Measurements from ENCODE around the gene CUTA.

The CUTA gene

DNA sequence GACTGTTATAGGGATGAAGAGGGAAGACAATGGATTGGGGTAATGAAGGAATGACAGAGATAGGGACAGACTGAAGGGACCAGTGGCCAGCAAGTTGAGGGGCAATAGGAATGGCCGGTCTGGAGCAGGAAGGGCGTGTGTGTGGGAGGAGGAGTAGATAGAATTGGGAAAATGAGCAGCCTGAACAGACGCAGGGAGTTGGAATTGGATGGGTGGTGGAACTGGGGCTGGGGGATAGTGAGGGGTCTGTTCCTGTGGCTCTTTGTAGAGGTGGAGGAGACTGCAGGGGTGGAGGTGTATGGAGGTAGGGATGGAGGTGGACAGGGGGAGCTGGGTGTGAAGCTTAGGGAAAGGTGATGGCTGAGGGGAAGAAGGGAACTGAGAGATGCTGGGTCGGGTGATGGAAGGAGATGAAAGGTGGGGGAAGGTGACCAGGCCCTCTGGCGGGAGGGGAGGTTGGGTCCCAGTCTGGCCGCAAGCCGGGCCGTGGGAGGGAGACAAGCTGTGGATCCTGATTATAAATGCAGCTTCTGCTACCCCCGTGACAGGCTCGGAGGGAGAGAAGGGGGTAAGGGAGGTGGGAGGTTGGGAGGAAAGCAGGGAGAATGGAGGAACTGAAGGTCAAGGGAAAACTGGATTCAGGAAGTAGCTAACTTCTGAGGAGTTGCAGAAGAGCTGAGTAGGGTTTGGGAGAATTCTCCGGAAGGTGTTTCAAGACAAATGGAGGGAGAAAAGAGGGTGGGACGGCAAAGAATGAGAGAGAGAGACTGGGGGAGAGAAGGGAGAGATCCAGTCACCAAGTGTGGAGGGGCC is 7.2 kb upstream of the CUTA start:
- in situ Hi-C loops (cut with MboI; ENCODE audit: low sequenced_read_pairs) = no loop called here

DNA sequence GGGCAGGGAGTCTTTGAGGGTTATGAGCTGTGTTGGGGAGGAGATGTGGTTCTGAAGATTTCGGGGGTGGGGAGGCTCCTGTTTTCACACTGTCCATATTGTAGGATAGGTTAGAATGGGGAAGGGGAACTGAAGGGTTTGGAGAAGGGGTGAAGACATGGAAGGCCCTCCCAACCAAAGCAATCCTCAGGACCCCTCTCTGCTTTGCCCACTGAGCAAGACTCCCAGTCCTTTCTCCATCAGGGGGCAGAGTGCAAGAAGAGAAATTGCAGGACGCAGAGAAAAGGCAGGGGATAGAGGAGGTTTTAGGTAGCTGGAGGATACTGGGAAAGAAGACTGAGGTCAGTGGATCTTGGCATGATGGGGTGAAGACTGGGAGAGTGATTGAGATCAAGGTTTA is 5.9 kb upstream of the CUTA start:
- in situ Hi-C loops (cut with MboI; ENCODE audit: low sequenced_read_pairs) = no loop called here

DNA sequence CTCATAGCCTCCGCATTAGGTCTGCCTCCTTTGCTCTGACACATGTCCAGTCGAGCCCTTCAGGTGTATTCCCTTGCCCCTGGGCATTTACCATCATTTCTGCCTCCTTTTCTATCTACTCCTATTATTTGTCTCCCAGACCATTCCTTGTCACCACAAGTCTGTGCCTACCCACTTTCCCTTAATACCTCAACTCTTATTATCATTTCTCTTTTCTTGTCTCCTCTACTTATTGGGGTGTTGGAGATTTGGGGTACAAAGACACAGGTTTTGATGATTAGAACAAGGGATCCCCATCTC is 3.4 kb upstream of the CUTA start:
- in situ Hi-C loops (cut with MboI; ENCODE audit: low sequenced_read_pairs) = no loop called here

DNA sequence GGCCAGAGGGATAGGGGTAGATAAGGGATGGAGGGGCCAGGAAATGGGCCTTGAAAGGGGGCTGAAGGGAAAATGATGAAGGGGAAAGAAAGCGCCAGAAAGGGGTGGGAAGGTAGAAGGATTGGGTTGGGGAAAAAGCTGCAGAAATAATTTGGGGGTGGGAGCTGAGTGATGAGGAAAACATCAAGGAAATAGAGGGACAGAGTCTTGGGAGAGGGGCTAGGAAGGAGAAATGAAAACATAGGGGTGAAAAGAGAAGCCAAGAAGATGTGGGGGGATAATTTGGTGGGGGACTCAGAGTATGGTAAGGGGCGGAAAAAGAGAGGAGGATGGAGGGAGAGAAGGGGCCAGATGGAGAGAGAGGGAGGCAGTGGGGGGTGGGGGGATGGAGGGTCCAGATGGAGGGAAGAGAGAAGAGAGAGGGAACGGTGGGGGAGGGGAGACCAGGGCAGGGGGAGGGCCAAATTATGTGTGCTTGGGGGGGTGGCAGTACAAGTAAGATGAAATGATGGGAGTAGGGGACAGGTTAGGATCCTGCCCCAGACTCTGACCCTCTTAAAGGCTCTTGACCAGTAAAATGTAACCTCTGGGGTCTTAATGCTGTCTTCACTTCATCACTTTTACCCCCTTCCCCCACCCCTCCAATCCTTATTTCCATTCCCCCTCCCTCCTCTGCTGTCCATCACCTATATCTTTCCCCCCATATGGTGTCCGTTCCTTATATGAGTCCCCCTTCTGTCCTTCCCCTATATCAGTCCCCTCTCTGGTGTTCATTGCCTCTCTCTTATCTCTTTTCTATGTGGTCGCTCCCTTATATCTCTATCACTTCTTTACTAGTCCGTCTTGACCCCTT is 2.8 kb upstream of the CUTA start:
- in situ Hi-C loops (cut with MboI; ENCODE audit: low sequenced_read_pairs) = no loop called here

DNA sequence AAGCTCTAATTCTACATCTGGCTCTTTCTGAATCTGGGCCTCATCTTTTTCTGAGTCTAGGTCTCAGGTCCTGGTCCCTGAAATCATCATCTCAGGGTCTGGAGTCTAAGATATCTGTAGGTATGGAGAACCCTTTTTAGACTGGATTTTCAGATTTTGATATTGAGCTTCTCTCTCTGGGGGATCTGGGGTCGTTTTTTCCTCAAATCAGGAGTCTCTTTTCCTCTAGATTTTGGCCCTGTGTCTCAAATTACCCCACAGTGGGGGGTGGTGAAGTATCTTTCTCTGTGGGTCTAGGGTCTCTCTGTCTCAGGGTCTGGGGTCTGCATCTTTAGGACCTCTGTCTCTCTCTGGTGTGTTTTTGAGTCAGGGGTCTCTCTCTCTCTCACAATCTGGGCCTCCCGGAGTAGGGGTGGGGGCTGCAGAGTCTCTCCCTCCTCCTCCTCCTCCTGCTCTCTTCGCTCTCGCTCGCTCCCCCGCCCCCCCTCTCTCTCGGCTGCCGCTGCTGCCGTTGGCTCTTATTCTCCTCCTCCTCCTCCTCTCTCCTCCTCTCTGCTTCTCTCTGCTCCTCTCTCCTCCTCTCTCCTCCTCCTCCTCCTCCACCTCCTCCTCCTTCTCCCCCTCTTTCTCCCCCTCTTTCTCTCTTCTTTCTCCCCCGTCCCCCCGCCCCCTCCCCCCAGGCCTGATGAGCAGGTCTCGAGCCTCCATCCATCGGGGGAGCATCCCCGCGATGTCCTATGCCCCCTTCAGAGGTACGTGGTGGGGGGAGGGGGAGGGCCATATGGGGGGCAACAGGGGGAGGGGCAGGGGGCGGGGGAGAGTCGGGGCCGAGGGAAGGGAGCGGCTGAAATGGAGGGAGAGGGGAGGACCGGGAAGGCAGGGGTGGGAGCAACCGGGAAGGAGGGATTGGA is 1.9 kb upstream of the CUTA start, which contains the start of gene SYNGAP1:
Gene SYNGAP1, plus strand, starts transcription at position 486 of the 911 bp plus-strand sequence. Its CDS starts 200 bp downstream, at position 686.
- in situ Hi-C loops (cut with MboI; ENCODE audit: low sequenced_read_pairs) = no loop called here

DNA sequence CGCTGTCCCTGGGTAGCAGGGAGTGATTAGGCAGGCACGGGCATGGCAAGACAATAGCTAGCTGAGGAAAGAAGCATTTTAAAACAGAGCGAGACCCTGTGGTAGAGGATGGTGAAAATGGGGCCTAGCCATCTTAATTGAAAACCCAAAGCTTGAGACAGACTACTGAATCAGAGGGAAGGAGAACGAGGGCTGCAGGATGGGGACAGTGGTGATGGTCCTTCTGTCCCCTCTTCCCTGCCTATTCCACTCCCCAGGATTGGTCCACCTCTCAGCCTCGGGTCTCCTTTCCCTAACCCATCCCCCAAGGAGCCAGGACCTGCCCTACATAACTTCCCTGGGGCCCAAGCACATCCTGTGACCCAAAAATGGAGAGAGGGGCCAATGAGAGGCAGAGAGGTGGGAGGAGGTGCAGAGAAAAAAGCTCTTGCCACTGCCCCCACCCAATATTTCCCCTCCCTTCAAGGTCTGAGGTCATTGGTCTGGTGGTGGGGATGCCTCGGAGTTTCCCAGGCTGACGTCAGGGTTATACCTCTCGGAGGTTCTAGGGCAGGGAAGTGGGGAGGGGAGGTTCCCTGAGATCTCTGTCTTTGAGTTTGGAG is 884 bp upstream of the CUTA start:
- in situ Hi-C loops (cut with MboI; ENCODE audit: low sequenced_read_pairs) = no loop called here

DNA sequence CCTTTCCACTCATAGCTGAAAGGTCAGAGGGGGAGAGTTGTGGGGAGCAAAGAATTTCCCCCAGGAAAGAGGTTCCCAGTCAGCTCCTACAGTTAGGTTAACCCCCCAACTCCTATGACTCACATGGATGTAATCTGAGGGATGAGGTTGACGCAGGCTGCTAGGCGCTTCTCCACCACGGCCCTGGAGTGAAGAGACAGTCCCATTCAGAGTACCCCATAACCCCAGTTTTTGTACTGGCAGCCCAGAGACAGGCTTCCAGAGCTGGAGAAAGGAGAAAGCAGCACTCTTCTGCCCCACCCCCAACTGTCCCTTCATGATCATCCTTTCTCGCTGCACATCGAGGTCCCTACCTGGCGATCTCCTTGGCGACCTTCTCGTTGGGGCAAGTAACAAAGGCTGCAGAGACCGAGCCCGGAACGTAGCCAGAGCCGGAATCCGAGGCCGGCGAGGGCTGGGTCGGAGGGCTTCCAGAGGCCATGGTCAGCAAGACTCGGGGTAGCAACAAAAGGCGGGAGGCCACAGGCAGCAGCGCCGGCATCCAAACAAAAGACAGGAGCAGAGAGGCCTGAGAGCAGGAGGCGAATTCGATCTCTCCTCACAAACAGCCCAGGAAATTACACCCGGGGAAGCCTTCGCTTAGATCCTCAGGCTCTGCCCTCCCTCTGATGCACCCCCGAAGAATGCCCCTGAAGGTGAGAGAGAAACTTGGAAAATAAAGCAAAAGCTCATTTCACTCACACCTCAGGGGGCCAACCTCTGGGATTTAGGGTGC is 592 bp downstream of the CUTA start:
- in situ Hi-C loops (cut with MboI; ENCODE audit: low sequenced_read_pairs) = no loop called here

DNA sequence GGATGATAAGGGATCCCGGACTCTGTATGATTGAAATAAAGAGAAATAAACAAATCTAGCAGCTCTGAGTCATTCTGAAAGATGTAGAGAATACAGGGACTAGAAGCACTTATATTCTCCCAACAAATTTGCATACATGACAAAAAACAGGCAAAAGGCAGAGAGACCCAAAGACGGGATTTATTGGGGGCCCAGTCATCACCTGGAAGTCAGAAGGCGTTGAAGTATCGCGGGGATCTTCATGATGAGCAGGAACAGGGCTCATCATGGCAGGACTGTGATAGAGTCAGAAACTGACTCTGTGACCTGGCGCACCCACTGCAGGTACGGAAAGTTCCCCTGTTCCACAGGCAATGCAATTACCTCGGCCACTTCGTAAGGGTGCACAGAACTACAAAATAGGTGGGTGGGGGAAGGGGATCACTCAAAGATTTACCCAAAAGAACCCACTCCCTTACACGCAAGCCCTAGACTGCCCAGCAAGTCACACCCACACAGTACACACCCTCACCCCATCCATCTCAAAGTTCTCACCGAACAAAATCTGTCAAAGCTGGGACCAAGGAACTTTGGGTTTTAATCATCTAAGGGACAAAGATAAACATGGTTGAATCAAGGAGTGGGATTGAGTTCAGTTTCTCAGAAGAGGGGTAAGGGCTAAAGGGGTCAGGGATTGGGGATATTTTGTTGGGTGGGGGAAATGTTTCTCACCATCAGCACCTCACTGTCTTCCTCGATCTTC is 1.4 kb downstream of the CUTA start:
- in situ Hi-C loops (cut with MboI; ENCODE audit: low sequenced_read_pairs) = no loop called here

DNA sequence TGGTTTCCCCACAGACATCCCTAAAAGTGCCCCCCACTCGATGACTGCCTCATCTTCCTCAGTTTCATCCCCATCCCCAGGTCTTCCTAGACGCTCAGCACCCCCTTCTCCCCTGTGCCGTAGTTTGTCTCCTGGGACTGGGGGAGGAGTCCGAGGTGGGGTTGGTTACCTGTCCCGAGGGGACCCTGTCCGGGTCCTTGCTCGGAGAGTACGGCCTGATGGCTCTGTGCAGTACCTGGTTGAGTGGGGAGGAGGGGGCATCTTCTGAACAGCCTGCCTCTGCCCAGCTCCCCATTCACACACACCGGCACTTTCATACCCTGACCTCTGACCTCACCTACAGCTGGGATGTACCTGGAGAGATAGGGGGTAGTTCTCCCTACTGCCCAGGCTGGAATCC is 2.1 kb downstream of the CUTA start:
- in situ Hi-C loops (cut with MboI; ENCODE audit: low sequenced_read_pairs) = no loop called here

DNA sequence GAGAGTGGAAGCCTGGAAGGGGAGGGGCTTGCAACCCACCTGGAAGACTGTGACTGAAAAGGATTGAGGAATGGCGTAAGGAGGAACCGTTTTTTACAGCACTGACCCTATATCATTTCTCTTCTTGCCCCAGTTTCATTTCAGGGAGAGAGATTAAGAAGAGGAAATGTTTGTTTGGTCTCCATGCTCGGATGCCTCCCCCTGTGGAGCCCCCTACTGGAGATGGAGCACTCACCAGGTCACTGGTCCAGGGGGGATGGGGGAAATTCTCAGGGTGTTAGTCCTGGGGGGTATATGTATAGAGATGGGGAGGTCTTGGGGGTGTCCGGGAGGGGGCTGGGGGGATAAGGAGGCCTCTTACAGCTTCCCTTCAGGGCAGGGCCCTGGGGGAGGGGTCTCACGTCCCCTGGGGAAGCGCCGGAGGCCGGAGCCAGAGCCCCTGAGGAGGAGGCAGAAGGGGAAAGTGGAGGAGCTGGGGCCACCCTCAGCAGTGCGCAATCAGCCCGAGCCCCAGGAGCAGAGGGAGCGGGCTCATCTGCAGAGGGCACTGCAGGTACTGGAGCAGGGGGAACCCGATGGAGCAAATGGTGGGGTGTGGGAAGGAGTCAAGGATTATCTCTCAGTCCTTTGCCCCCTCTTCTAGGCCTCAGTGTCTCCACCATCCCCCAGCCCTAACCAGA is 3.2 kb downstream of the CUTA start:
- in situ Hi-C loops (cut with MboI; ENCODE audit: low sequenced_read_pairs) = no loop called here

DNA sequence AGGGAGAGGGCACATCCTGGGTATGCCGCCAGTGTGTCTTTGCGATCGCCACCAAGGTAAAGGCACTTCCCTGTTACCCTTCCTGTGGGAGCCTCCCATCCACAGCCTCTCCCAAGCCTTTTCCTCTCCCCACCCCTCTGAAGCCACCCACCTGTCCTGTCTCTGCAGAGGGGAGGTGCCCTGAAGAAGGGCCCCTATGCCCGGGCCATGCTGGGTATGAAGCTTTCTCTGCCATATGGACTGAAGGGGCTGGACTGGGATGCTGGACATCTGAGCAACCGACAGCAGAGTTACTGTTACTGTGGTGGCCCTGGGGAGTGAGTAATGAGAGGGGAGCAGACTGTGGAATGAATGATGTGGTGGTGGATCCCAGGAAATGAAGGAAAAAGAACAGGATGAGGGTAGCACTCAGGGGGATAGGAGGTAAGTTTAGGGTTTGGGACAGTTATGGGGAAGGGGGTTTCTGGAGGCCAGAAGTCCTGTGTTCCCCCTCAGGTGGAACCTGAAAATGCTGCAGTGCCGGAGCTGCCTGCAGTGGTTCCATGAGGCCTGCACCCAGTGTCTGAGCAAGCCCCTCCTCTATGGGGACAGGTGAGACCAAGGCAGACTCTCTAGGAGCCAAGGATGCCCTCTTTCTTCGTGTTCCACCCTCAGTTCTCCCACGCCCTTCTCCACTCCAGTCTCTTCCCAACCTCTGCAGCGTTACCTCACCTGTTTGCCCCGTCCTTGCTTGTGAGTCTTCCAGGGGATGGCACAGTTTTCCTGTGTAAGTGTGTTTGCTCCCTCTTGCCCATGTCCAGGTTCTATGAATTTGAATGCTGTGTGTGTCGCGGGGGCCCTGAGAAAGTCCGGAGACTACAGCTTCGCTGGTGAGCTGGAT is 4.4 kb downstream of the CUTA start:
- in situ Hi-C loops (cut with MboI; ENCODE audit: low sequenced_read_pairs) = no loop called here

DNA sequence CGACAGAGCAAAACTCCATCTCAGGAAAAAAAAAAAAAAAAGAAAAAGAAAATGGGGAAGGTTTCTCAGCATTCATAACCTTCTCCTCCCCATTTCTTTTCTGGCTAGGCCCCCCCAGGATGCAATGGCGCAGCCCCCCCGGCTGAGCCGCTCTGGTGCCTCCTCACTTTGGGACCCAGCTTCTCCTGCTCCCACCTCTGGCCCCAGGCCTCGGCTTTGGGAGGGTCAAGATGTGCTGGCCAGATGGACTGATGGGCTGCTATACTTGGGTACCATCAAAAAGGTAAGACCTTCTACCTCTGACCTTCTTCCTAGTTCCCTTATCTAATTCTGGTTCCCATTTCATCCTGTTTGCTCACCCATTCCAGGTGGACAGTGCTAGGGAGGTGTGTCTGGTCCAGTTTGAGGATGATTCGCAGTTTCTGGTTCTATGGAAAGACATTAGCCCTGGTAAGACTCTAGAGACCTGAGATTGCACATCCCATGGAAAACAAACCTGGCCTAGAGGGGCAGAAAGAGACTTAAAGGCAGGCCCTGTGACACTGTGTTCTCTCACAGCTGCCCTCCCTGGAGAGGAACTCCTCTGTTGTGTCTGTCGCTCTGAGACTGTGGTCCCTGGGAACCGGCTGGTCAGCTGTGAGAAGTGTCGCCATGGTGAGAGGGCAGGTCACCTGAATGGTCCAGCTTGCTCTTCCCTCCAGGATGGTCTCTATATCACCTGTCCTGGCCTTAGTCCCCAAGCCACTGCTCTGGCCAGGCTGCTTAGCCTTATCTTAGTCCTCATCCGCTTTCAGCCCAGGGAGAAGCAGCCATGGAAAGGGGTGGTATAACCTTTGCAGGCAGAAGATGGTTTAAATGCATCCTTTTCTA is 5.5 kb downstream of the CUTA start:
- in situ Hi-C loops (cut with MboI; ENCODE audit: low sequenced_read_pairs) = no loop called here

DNA sequence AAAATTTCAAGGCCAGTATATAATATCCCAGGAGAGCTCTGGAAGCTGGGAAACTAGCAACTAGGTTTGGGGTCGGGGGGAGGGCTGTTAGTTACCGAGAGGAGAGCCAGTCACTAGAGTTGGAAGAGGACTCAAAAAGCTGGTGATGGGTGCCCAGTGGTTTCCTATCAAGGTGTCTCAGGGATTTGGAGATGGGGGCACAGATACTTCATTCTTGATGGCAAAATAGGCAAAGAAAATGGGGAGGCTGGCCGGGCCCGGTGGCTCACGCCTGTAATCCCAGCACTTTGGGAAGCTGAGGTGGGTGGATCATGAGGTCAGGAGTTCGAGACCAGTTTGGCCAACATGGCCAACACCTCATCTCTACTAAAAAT is 6.3 kb downstream of the CUTA start:
- in situ Hi-C loops (cut with MboI; ENCODE audit: low sequenced_read_pairs) = no loop called here

DNA sequence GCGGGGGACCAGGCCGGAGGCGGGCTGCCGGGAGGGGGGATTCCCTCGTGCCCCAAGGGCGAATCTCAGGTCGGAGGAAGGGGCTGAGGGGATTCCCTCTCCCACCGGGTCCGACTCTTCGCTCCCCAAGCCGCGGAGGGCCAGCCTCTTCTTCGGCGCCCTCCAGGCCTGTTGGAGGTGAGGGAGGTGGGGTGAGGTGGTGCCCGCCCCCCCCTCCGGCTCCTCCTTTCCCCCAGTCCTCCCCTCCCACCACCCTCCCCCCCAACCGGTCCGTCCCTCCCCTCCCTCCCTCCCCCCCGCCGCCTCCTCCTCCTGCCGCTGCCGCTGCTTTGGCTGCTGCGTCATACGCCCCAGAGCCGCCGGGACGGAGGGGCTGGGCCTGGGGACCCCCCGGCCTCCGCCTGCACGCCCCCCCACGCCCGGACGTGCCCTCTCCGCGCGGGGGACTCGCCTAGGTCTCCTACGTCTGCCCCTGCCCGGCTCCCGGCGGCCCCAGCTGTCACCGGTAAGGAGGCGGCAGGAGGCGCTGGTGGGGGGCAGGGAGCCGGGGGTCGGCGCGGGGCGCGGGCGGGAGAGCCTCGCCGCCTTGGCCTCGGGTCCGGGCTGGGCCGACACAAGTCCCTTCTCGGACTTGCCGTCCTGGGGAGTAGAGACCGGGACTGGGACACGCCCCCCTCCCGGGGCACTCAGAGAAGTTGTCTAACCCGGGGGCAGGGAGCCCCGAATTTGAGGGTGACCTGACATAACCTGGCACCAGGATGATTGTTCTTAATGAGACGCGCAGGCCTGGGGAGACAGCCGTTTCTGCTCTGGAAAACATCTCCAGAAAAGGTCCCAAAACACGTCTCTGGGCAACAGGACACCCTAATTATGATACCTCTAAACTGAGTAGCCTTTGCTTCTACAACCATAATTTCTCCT is 6.9 kb downstream of the CUTA start, which contains the start of gene PHF1:
Gene PHF1, plus strand, starts transcription at position 304 of the 921 bp plus-strand sequence. CDS start 1,250 bp downstream, outside the sequence.
- in situ Hi-C loops (cut with MboI; ENCODE audit: low sequenced_read_pairs) = no loop called here

DNA sequence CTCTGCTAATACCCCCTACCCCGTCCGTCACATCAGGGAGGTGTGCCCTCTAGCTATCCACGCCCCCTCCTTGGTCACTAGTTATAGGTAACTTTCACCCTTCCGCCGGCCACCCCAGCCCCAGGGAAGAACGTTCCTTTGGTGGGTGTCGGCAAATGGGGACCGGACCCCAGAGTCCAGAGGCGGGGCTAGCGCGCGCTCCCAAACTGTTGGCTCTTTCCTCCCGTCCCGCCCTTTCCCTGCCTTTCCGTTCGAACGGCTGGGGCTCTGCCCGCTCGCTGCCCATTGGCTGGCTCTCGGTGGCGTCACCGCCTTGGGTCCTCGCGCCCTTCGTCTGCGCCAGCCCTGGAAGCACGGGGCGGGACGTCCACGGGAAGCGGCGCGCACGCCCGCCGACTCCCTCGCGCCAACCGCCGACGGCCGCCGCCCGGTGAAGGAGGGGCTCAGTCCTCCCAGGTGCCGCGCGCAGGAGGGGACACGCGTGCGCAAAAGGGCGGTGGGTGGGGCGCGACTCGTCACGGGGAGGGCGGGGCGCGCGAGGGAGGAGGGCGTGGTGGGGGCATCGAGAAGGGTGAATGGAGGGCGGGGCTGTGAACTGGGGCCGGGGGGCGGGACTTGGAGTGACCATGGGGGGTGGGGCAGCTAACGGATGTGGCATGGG is 7.7 kb downstream of the CUTA start:
- in situ Hi-C loops (cut with MboI; ENCODE audit: low sequenced_read_pairs) = no loop called here

Data from HL-60/S4 treated with retinoic acid at 250 ng/mL for 4 days and 3 days (cell line).